Activated naive CD8-positive, alpha-beta T cell (primary cell): Measurements from ENCODE around the gene VPS36.
"Not testable (repeated sequence)": the region's sequence is repeated elsewhere in the genome, so short reads cannot be mapped to it uniquely, and the experiment has no call there.

Experiments used
- H3K27ac Mint-ChIP-seq: one replicate; pipeline ENCODE4 v1.8.0; 2021; ENCODE audit warnings: mixed read lengths
- H3K27me3 Mint-ChIP-seq: one replicate; pipeline ENCODE4 v1.8.0; 2021; ENCODE audit warnings: mixed read lengths
- H3K36me3 Mint-ChIP-seq: one replicate; pipeline ENCODE4 v1.8.0; 2021; ENCODE audit warnings: mixed read lengths
- H3K4me1 Mint-ChIP-seq: one replicate; pipeline ENCODE4 v1.8.0; 2021; ENCODE audit warnings: low read depth, mixed read lengths
- H3K4me3 Mint-ChIP-seq: one replicate; pipeline ENCODE4 v1.8.0; 2021; ENCODE audit warnings: mild to moderate bottlenecking, mixed read lengths
- H3K9me3 Mint-ChIP-seq: one replicate; pipeline ENCODE4 v1.8.0; 2021; ENCODE audit warnings: low read depth, mixed read lengths

Gene VPS36, protein sequence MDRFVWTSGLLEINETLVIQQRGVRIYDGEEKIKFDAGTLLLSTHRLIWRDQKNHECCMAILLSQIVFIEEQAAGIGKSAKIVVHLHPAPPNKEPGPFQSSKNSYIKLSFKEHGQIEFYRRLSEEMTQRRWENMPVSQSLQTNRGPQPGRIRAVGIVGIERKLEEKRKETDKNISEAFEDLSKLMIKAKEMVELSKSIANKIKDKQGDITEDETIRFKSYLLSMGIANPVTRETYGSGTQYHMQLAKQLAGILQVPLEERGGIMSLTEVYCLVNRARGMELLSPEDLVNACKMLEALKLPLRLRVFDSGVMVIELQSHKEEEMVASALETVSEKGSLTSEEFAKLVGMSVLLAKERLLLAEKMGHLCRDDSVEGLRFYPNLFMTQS

DNA sequence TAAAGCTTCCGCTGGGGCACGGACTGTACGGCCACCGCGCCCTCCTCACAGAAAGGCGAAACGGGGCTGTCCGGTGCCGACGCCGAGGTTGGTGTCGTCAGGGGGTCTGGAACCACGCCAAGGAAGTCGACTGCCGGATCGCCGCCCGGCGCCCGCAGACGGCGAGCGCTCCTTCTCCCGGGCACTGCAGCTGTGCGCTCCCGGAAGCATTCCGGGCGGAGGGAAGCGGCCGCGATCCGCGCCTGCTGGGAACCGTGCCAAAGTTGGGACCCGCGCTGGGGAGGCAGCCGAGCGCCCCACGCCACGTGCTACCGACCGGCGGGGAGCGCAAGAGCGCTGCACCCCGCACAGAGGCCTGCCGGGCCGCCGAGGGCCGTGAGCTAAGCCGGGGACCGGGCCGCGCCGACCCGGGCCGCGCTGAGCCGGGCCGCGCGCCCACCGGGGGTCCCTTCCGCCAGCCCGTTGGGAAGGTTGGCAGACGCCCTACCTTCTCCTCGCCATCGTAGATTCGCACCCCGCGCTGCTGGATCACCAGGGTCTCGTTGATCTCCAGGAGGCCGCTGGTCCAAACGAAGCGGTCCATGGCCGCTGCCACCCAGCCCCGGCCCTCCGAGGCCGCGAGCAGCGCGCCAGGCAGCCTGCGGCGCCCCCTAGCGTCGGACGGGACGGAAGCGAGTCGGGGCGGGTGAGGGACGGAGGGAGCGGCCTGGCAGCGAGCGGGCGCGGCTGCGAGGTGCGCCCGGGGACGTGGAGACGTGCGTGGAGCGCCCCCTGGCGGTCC lies at the start of gene VPS36:
Gene VPS36, minus strand, starts transcription at position 623 of the 781 bp plus-strand sequence. Its CDS starts 40 bp downstream, at position 583.
- Mint-ChIP-seq H3K27ac (peak within 1 kb of the TSS; percentile 87), H3K4me1 (peaks cover 40% of the 10 kb centered on the region), H3K9me3 (no peaks in the 10 kb centered on the region), H3K4me3 (peak within 1 kb of the TSS; percentile 98), H3K27me3 (no peaks in the 10 kb centered on the region), H3K36me3 (no peaks in the 10 kb centered on the region)

DNA sequence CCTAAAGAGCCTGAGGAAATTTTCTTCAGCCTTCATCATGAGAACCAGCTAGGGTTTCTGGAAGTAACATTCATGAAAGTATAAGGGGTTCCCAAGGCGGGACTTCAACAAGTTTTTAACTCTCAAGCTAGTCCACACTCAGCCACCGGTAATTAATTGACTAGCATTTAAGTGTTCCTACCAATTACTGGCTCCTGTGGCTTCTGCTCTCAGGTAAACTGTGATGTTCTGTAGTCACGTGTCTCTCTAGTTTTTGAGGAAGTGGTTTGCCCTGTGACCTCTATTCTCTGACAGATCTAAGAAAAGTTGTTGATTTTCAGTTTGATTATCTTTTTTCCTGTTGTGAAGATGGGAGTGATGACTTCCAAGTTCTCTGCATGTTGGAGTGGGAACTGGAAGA lies 47.5 kb upstream of the VPS36 start:
- H3K4me1 Mint-ChIP-seq, H3K9me3 Mint-ChIP-seq, H3K4me3 Mint-ChIP-seq, H3K27ac Mint-ChIP-seq, H3K36me3 Mint-ChIP-seq, H3K27me3 Mint-ChIP-seq: not testable (repeated sequence)

DNA sequence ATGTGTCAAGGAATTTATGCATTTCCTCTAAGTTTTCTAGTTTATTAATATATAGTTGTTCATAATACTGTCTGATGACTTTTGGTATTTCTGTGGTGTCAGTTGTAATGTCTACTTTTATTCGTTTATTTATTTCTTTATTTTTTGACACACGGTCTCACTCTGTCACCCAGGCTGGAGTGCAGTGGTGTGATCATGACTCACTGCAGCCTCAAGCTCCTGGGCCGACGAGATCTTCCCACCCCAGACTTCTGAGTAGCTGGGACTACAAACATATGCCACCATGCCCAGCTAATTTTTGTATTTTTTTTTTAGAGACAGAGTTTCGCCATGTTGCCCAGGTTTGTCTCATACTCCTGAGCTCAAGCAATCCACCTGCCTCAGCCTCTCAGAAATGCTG lies 43.8 kb upstream of the VPS36 start:
- not testable (repeated sequence) for H3K4me1 Mint-ChIP-seq, H3K36me3 Mint-ChIP-seq, H3K4me3 Mint-ChIP-seq, H3K27me3 Mint-ChIP-seq, H3K9me3 Mint-ChIP-seq, H3K27ac Mint-ChIP-seq

DNA sequence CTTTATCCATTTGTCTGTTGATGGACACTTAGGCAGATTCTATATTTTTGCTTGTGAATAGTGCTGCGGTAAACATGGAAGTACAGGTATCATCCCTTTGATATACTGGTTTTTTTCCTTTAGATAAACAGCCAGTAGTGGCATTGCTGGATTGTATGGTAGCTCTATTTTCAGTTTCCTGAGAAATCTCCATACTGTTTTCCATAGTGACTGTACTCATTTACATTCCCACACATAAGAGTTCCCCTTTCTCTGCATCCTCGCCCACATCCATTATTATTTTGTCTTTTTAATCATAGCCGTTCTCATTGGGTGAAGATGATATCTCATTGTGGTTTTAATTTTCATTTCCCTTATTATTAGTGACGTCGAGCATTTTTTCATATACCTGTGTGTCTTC lies 40.6 kb upstream of the VPS36 start:
- not testable (repeated sequence) for H3K9me3 Mint-ChIP-seq, H3K27ac Mint-ChIP-seq, H3K36me3 Mint-ChIP-seq, H3K4me1 Mint-ChIP-seq, H3K4me3 Mint-ChIP-seq, H3K27me3 Mint-ChIP-seq

DNA sequence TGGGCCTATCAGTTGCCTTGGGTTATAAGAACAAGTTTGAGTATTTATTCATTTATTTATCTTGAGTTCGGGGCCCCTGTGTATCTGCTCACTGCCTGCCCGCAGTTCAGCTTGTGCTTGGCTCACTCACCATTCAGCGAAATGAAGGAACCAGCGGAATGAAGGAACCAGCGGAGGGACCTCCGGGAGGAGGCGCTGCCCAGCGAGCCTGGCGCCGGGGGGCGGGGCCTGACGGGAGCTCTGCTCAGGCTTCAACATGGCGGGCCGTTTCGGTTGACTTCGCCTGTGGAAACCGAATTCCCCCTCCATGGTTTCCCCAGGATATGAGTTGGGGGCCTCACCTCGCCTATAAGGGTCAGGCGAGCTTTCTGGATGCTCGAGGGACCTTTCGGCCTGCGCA lies 38.3 kb upstream of the VPS36 start:
- H3K4me1 Mint-ChIP-seq, H3K36me3 Mint-ChIP-seq, H3K9me3 Mint-ChIP-seq, H3K27ac Mint-ChIP-seq, H3K27me3 Mint-ChIP-seq, H3K4me3 Mint-ChIP-seq: not testable (repeated sequence)

DNA sequence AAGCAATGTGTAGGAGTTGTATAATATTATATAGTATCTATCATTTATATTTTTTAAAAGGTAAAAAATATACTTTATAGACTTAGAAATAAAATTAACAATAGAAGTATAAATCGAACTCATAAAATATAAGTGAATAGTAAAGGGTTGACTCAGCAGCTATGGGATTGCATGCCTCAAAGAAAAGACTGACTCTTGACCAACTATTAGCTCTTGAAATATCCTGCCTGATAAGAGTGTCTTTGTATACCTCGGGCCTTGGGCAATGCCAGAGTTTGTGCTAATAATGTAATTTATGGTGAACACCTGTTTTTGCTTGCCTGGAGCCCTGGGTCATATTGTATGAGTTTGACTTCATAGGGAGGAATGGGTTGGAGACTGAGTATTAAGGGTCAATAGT lies 36.6 kb upstream of the VPS36 start:
- not testable (repeated sequence) for H3K4me1 Mint-ChIP-seq, H3K27ac Mint-ChIP-seq, H3K27me3 Mint-ChIP-seq, H3K36me3 Mint-ChIP-seq, H3K9me3 Mint-ChIP-seq, H3K4me3 Mint-ChIP-seq

DNA sequence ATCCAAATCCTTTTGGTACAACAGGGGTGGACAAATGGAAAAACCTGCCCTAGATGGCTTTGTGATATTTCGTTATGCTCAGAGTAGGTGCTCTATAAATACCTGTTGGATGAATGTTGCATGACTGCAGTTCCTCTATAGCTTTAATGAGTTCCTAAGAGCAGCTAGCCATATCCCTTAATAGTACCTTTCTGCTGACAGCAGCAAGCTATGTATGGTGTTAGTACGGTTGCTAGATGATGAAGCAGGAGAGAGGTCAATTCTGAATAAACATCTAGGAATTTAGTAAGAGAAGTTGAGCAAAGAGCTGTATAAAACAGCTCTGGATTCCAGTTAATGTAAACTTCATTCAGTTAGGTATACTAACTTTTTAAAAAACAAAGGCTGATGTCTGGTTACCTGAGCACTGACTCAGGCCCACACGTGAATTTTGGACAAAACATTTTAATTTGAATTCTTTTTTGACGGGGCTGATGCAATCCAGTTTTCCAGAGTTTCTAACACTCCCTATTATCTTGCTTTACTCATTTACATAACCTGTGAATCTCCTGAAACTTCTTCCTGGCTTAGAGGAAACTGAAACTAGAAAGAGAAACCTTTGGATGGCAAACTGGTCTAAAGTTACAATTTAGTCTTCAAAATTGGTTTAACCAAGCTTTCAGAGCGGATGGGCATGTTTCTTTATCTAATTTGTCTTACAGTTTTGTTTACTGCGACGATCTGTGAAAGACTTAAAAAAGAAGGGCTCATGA lies 30.4 kb upstream of the VPS36 start:
- H3K36me3 Mint-ChIP-seq, H3K4me1 Mint-ChIP-seq, H3K4me3 Mint-ChIP-seq, H3K27me3 Mint-ChIP-seq, H3K9me3 Mint-ChIP-seq, H3K27ac Mint-ChIP-seq: not testable (repeated sequence)

DNA sequence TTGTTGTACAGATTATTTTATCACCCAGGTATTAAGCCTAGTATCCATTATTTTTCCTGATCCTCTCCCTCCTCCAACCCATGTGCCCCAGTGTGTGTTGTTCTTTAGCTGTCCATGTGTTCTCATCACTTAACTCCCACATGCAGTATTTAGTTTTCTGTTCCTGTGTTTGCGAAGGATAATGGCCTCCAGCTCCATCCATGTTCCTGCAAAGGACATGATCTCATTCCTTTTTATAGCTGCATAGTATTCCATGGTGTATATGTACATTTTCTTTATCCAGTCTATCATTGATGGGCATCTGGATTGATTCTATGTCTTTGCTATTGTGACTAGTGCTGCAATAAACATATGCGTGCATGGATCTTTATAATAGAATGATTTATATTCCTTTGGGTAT lies 18.1 kb upstream of the VPS36 start:
- not testable (repeated sequence) for H3K27me3 Mint-ChIP-seq, H3K9me3 Mint-ChIP-seq, H3K4me1 Mint-ChIP-seq, H3K4me3 Mint-ChIP-seq, H3K27ac Mint-ChIP-seq
- H3K36me3 Mint-ChIP-seq, result peaks cover 21% of the 10 kb centered on the region

DNA sequence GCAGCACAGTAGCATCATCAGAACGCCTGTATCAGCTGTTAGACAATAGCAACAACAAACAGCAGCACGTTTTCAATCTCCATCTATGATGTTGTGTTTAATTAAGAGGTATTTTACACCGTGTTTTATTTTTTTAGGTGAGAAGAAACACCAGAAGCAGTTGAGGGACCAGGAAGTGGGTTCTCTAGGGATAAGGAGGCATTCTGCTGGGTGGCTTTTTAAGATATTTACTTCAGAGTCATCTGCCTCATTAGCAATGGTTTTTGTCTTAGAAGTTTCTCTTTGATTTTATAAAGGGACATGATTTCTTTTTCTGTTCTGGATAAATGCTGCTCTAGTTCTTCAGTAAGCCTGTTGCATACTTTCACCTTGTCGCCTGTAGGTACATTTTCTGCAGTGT lies 13.1 kb upstream of the VPS36 start:
- peaks cover 22% of the 10 kb centered on the region for H3K4me1 Mint-ChIP-seq
- H3K9me3 Mint-ChIP-seq, result no peaks in the 10 kb centered on the region
- H3K27me3 Mint-ChIP-seq, result no peaks in the 10 kb centered on the region
- no peak overlapping the region for H3K27ac Mint-ChIP-seq
- peaks cover 20% of the 10 kb centered on the region for H3K36me3 Mint-ChIP-seq
- no peak overlapping the region for H3K4me3 Mint-ChIP-seq

DNA sequence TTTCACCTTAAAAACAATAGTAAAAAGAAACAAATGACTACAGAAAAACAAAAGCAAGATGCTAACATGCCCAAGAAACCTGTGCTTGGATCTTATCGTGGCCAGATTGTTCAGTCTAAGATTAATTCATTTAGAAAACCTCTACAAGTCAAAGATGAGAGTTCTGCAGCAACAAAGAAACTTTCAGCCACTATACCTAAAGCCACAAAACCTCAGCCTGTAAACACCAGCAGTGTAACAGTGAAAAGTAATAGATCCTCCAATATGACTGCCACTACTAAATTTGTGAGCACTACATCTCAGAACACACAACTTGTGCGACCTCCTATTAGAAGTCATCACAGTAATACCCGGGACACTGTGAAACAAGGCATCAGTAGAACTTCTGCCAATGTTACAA lies 10.8 kb upstream of the VPS36 start:
- no peak overlapping the region for H3K27ac Mint-ChIP-seq

DNA sequence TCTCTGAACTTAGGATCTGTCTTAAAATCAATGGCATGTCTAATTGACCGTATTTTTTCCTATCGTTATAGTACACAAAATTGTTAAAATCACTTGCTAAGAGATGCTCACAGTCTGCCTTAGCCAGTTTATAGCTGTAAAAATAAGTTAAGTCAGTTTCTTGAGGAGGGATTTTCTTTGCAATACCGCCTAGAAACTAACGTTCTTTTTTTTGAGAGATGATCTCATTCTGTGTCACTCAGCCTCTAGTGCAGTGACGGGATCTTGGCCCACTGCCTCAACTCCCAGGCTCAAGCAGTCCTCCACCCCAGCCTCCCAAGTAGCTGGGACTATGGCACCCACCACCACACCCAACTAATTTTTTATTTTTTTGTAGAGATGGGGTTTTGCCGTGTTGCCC lies 9.2 kb upstream of the VPS36 start:
- no peak overlapping the region for H3K4me3 Mint-ChIP-seq
- peaks cover 9% of the 10 kb centered on the region for H3K36me3 Mint-ChIP-seq
- no peaks in the 10 kb centered on the region for H3K27me3 Mint-ChIP-seq
- peaks cover 31% of the 10 kb centered on the region for H3K4me1 Mint-ChIP-seq
- H3K9me3 Mint-ChIP-seq, result no peaks in the 10 kb centered on the region
- no peak overlapping the region for H3K27ac Mint-ChIP-seq

More for the DNA sequence above, 10.8 kb upstream of the VPS36 start:
- no peaks in the 10 kb centered on the region for H3K27me3 Mint-ChIP-seq
- H3K36me3 Mint-ChIP-seq, result peaks cover 12% of the 10 kb centered on the region
- H3K9me3 Mint-ChIP-seq, result no peaks in the 10 kb centered on the region
- no peak overlapping the region for H3K4me3 Mint-ChIP-seq
- peaks cover 24% of the 10 kb centered on the region for H3K4me1 Mint-ChIP-seq

DNA sequence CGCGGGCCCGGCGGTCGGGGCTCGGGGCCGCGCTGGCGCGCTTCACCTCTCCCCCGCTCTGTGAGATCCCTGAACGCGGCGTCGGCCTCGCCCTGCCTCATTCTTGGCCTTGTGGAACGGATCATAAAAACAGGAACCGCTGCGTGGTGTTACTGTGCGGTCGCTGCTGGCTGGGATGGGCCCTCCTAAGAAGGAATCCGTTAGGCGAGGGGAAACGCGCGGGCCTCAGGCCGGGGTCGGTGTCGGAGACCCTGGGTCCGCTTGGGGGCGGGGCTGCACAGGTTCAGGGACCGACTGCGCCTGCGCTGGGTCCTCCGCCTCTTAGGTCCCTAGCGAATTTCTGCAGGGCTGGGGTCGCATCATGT lies 5.2 kb upstream of the VPS36 start:
- no peaks in the 10 kb centered on the region for H3K9me3 Mint-ChIP-seq
- peaks cover under 1% of the 10 kb centered on the region for H3K36me3 Mint-ChIP-seq
- H3K27me3 Mint-ChIP-seq, result no peaks in the 10 kb centered on the region
- peak overlapping the region; percentile 82 for H3K27ac Mint-ChIP-seq
- H3K4me1 Mint-ChIP-seq, result peaks cover 24% of the 10 kb centered on the region
- peak overlapping the region; percentile 88 for H3K4me3 Mint-ChIP-seq

DNA sequence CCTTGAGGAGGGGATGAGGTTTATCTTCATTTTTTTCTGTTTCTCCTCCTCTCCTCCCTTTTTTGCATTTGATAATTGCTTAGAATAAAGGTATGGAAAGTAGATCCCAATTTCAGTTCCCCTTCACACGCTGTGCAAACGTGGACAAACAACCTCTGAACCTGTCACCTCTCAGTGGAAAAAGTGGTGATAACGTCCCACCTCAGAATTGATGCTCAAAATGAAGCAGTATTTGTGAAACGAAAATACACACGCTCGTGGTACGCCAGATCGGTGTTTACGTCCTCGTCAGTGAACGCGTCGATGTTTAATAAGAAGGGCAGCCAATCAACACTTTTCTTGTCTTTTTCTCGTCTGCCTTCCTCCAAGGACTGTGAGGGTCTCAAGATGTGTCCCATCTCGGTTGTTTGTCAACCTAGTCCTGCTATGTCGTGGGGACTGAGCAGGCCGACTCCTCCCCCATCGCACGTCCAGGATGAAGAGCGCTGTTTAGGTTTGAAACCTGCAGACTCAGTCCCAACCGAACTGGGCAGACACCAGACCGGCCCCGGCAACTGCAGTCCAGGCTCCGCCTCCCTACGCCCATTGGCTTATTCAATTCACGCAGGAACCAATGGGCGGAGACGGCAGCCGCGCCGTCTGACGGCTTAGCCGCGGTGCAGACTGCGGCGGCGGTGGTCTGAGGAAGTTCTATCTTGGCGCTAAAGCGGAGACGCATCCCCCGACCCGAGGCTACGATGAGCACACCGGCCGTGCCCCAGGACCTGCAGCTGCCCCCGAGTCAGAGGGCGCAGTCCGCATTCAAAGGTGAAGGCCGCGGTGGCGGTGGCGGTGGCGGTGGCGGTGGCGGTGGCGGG lies 4.6 kb upstream of the VPS36 start, which contains the start of gene CKAP2:
Gene CKAP2, plus strand, starts transcription at position 659 of the 857 bp plus-strand sequence. Its CDS starts 79 bp downstream, at position 738.
- H3K27ac Mint-ChIP-seq, result peak within 1 kb of the TSS; percentile 97
- no peaks in the 10 kb centered on the region for H3K36me3 Mint-ChIP-seq
- H3K4me3 Mint-ChIP-seq, result peak within 1 kb of the TSS; percentile 96
- H3K27me3 Mint-ChIP-seq, result no peaks in the 10 kb centered on the region
- H3K4me1 Mint-ChIP-seq, result peaks cover 24% of the 10 kb centered on the region
- no peaks in the 10 kb centered on the region for H3K9me3 Mint-ChIP-seq

DNA sequence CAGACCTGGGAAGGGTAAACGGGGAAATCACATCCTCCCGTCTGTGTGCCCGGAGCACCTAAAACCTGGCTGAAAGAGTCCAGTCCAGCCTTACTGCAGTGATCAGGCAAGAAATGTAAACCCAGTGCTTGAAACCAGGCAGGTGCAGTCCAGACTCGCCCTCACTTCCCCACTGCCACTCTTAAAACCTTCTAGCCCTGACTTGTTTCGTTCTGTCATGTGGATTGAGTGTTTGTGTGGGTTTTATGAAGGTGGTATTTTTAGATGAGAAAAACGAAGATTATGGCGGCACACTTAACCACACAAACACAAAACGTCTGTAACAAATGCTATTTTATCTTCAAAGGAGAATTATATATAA lies 4.0 kb upstream of the VPS36 start:
- no peaks in the 10 kb centered on the region for H3K27me3 Mint-ChIP-seq
- peaks cover 29% of the 10 kb centered on the region for H3K4me1 Mint-ChIP-seq
- peak overlapping the region; percentile 97 for H3K27ac Mint-ChIP-seq
- no peaks in the 10 kb centered on the region for H3K9me3 Mint-ChIP-seq
- H3K36me3 Mint-ChIP-seq, result no peaks in the 10 kb centered on the region
- H3K4me3 Mint-ChIP-seq, result peak overlapping the region; percentile 96
